ENCODE results near the gene SWAP70.
A peak's percentile ranks its signal among the peaks of the same experiment; 100 is the strongest.

The SWAP70 gene

DNA sequence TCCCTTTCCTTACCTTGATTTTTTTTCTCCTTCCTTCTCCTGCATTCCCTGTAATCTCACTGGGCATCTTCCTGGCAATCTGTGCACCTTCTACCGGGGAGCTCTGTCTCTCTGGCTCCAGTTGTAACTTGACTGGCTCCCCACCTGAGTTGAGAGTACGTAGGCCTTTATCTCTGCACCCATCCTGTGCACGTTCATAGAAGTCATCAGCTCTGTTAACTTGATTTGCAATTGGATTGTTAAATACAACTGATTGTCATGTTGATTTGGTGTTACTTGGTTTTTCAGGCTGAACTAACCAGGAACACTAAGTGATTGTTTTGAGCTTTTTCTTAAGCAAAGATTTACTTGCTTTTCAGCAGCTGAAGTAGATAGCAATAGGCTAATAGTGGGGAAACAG, 11.8 kb downstream of the SWAP70 start:
- Histone ChIP-seq H4K20me1 (peaks cover 0 to 88% (median 0%) of the 10 kb centered on the region in 11 experiments; a peak in 6 of 22 replicates), H3K27ac (no peak overlapping the region), H3K27me3 (no peaks in the 10 kb centered on the region), H3K9ac (no peak overlapping the region), H3K9me3 (replicated peaks in 1 of 11) (peaks cover 0 to 23% (median 20%) of the 10 kb centered on the region in 11 experiments; a peak in 19 of 22 replicates), H3K4me1 (peaks cover 0 to 38% (median 0%) of the 10 kb centered on the region in 10 experiments; a peak in 4 of 20 replicates), H3K4me3 (no peak overlapping the region), H3K4me2 (no peak overlapping the region), H3K36me3 (peaks cover 0 to 44% (median 5%) of the 10 kb centered on the region in 11 experiments; a peak in 12 of 22 replicates)
- no peak for TF ChIP-seq Cebpa-rat (IDR thresholded peaks at IDR 0.05)

- peaks cover 0 to 100% (median 0%) of the 10 kb centered on the region in 11 experiments; a peak in 6 of 22 replicates for H4K20me1 ChIP-seq
- H3K27ac ChIP-seq = no peak overlapping the region
- no peak overlapping the region for H3K4me2 ChIP-seq
- no peak overlapping the region for H3K4me3 ChIP-seq
- H3K36me3 ChIP-seq = peaks cover 0 to 45% (median 8%) of the 10 kb centered on the region in 11 experiments; a peak in 13 of 22 replicates
- H3K27me3 ChIP-seq = no peaks in the 10 kb centered on the region
- H3K9me3 ChIP-seq (replicated peaks in 1 of 11) = peaks cover 0 to 33% (median 28%) of the 10 kb centered on the region in 11 experiments; a peak in 19 of 22 replicates
- TF ChIP-seq Cebpa-rat (IDR thresholded peaks at IDR 0.05) = no peak
- H3K9ac ChIP-seq = no peak overlapping the region
- H3K4me1 ChIP-seq = peaks cover 0 to 52% (median 2%) of the 10 kb centered on the region in 10 experiments; a peak in 7 of 20 replicates
Observed at GRCh38 chr11:9677951-9678350, 14.1 kb downstream of the SWAP70 start.

DNA sequence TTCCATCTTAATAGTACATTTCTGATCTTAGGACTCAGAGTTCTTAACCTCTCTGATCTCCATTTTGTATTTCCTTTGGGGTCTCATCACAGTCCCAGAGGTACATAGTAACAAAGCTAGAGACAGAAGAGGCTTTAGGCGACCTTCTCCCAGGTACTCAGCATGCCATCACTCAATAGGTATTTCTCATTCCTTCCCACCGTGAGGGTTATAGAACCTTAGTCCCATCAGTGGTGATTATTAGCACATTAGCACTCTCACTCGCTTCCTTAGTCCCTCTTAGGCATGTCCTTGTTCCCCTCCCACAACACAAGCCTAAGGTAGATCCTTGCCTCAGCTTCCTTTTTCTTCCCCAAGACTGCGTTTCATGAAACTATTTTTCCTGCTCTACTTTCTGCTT, 14.7 kb downstream of the SWAP70 start:
- peaks cover 0 to 47% (median 2%) of the 10 kb centered on the region in 10 experiments; a peak in 7 of 20 replicates for H3K4me1 ChIP-seq
- no peak overlapping the region for H3K27ac ChIP-seq
- peaks cover 0 to 33% (median 28%) of the 10 kb centered on the region in 11 experiments; a peak in 19 of 22 replicates for H3K9me3 ChIP-seq (replicated peaks in 1 of 11)
- H3K36me3 ChIP-seq = peaks cover 0 to 45% (median 8%) of the 10 kb centered on the region in 11 experiments; a peak in 11 of 22 replicates
- H3K4me3 ChIP-seq = no peak overlapping the region
- TF ChIP-seq Cebpa-rat (IDR thresholded peaks at IDR 0.05) = no peak
- H3K27me3 ChIP-seq = no peaks in the 10 kb centered on the region
- H3K9ac ChIP-seq = no peak overlapping the region
- peak overlapping the region in 3 of 11 experiments; percentile 1 to 25 (median 23); a peak in 1 of 22 replicates for H3K4me2 ChIP-seq
- peaks cover 0 to 100% (median 0%) of the 10 kb centered on the region in 11 experiments; a peak in 6 of 22 replicates for H4K20me1 ChIP-seq

GRCh38 chr11:9680028-9680427, 16.2 kb downstream of the SWAP70 start:
- Histone ChIP-seq H3K27ac (no peak overlapping the region), H4K20me1 (peaks cover 0 to 100% (median 0%) of the 10 kb centered on the region in 11 experiments; a peak in 6 of 22 replicates), H3K27me3 (no peaks in the 10 kb centered on the region), H3K4me2 (no peak overlapping the region), H3K9me3 (replicated peaks in 1 of 11) (peaks cover 0 to 33% (median 28%) of the 10 kb centered on the region in 11 experiments; a peak in 19 of 22 replicates), H3K4me3 (no peak overlapping the region), H3K9ac (no peak overlapping the region), H3K36me3 (peaks cover 0 to 52% (median 8%) of the 10 kb centered on the region in 11 experiments; a peak in 12 of 22 replicates), H3K4me1 (peaks cover 0 to 33% (median 2%) of the 10 kb centered on the region in 10 experiments; a peak in 7 of 20 replicates)
- no peak for TF ChIP-seq Cebpa-rat (IDR thresholded peaks at IDR 0.05)

GRCh38 chr11:9681583-9682372, 17.9 kb downstream of the SWAP70 start:
- Histone ChIP-seq H3K36me3 (peaks cover 0 to 68% (median 9%) of the 10 kb centered on the region in 11 experiments; a peak in 12 of 22 replicates), H3K27me3 (no peaks in the 10 kb centered on the region), H4K20me1 (peaks cover 0 to 100% (median 0%) of the 10 kb centered on the region in 11 experiments; a peak in 6 of 22 replicates), H3K4me1 (peaks cover 0 to 37% (median 2%) of the 10 kb centered on the region in 10 experiments; a peak in 7 of 20 replicates), H3K4me3 (no peak overlapping the region), H3K4me2 (peak overlapping the region in 2 of 11 experiments; percentile 11 to 30; a peak in 1 of 22 replicates), H3K9me3 (replicated peaks in 1 of 11) (peaks cover 0 to 33% (median 28%) of the 10 kb centered on the region in 11 experiments; a peak in 19 of 22 replicates), H3K9ac (no peak overlapping the region), H3K27ac (no peak overlapping the region)
- TF ChIP-seq Cebpa-rat (IDR thresholded peaks at IDR 0.05) = no peak

DNA sequence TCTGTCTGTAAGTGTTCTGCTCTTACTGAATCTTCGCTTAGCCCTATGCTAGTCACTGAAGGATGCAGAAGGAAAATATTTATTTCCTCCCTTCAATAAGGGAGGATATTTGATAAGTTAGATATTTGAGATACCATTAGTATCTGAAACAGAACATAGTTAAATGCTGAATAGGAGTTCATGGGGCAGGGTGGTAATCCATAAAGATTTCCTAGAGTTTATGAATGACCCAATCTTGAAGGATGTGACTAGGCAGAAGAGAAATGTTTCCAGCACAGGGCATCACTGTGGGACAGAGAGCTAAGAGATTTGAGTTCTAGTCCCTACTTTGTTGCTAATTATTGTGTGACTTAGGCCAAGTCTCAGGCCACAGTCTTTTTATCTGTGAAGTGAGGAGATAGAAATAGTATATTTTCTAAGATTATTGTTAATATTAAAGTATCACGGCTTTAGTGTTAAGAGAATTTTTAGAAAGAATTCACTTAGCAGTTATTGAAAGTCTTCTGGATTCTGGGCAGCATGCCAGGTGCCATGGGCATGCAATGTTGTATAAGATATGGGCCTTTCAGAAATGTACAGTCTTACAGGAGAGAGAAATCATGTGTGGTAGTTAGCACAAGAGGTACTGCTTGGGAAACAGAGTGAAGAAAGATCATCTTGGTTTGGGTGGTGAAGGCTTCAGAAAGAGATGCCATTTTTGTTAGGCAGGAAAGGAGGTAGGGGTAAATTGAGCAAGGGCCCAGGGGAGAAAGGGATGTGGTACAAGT, 24.0 kb downstream of the SWAP70 start:
- Histone ChIP-seq H3K27me3 (no peaks in the 10 kb centered on the region), H3K4me3 (no peak overlapping the region), H3K36me3 (peaks cover 0 to 48% (median 0%) of the 10 kb centered on the region in 11 experiments; a peak in 7 of 22 replicates), H3K9me3 (replicated peaks in 1 of 11) (no peaks in the 10 kb centered on the region), H3K4me2 (peak overlapping the region; percentile 57 to 87 (median 70)), H4K20me1 (peaks cover 0 to 100% (median 0%) of the 10 kb centered on the region in 11 experiments; a peak in 6 of 22 replicates), H3K9ac (no peak overlapping the region), H3K27ac (peak overlapping the region in 6 of 11 experiments; percentile 18 to 69 (median 64); a peak in 6 of 22 replicates), H3K4me1 (peaks cover 42 to 64% (median 47%) of the 10 kb centered on the region in 10 experiments)
- TF ChIP-seq Cebpa-rat (IDR thresholded peaks at IDR 0.05) = no peak

DNA sequence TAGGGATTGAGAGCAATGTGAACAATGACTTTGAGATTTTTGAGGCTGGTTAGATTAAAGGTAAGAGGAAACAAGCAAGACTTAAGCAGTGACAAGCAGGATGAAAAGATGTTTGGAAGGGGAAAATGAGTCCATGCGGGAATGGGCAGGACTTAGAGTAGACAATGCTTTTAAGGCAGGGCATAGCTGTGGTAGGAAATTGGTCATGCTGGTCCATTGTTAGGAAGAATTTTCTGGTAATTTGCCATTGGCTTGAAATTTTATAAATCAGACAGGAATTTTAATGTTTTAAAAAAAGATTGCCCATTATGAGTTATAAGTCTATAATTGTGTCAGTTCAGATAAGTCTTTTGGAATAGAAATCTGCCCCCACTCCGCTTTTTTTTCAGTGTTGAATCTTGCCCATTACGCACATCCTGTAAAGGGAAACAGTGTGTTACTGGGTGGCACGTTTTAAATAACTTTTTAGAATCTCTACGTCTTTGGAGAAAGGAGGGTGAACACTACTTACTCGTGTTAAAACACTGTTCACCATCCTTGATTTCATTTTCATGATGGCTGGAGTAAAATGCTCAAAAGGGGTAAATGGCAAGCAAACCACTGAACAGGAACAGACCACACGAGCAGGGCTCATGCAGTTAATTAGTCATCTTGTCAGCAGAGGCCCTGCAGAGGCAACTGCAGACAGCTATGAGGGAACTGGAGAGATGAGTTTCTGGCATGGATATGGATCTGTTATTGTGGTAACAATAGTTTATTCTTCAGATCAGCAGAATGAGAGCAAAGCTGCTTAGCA, 25.0 kb downstream of the SWAP70 start:
- peaks cover 0 to 100% (median 0%) of the 10 kb centered on the region in 11 experiments; a peak in 6 of 22 replicates for H4K20me1 ChIP-seq
- no peaks in the 10 kb centered on the region for H3K27me3 ChIP-seq
- H3K9me3 ChIP-seq (replicated peaks in 1 of 11) = no peaks in the 10 kb centered on the region
- H3K4me1 ChIP-seq = peaks cover 52 to 74% (median 57%) of the 10 kb centered on the region in 10 experiments
- H3K4me3 ChIP-seq = peak overlapping the region in 1 of 10 experiments; percentile 16; a peak in 1 of 20 replicates
- H3K27ac ChIP-seq = peak overlapping the region; percentile 44 to 69 (median 63); a peak in 20 of 22 replicates
- no peak for TF ChIP-seq Cebpa-rat (IDR thresholded peaks at IDR 0.05)
- peaks cover 0 to 42% (median 0%) of the 10 kb centered on the region in 11 experiments; a peak in 7 of 22 replicates for H3K36me3 ChIP-seq
- peak overlapping the region in 9 of 11 experiments; percentile 11 to 57 (median 39); a peak in 11 of 22 replicates for H3K9ac ChIP-seq
- peak overlapping the region; percentile 57 to 87 (median 70) for H3K4me2 ChIP-seq
